AG04449 (cell line): ENCODE measurements around the gene FRMD5.

Source experiments
- CTCF ChIA-PET: fragments of 350-600 bp; formaldehyde crosslinking; extraction: SDS; loops from one replicate; lab custom pipeline; 2021; ENCODE audit warnings: antibody characterized with exemption; lab: Yijun Ruan, JAX
- POLR2A ChIA-PET: fragments of 400-600, 350-600 bp; formaldehyde crosslinking; extraction: SDS; loops from one replicate; lab custom pipeline; 2020; ENCODE audit warnings: antibody characterized with exemption, inconsistent platforms; lab: Yijun Ruan, JAX
- DNase-seq: peaks from one replicate; pipeline ENCODE4 v3.0.0-alpha.2; 2010; ENCODE audit warnings: low read depth, low spot score
- H3K4me3 ChIP-seq: 2 replicates; pipeline ENCODE4 v1.5.1; 2011; ENCODE audit warnings: low read depth, mild to moderate bottlenecking, control low read depth, low read length
- CTCF ChIP-seq: IDR thresholded peaks from one replicate; pipeline ENCODE4 v1.5.1; 2011; ENCODE audit warnings: mild to moderate bottlenecking, moderate library complexity, low read length, control low read depth, inconsistent platforms; ENCODE audit not compliant: insufficient read depth; ENCODE audit errors: missing control alignments

Gene FRMD5

GRCh38 chr15:44145495-44145894 lies 49.6 kb downstream of the FRMD5 start:
- no peak for DNase-seq

GRCh38 chr15:44144992-44145391 lies 50.1 kb downstream of the FRMD5 start:
- ChIA-PET POLR2A (no interaction called here), CTCF (no interaction called here)
- no peak for TF ChIP-seq CTCF
- no peak overlapping the region for H3K4me3 ChIP-seq
- DNase-seq = no peak

More at GRCh38 chr15:44145495-44145894, 49.6 kb downstream of the FRMD5 start:
- ChIA-PET POLR2A (no interaction called here), CTCF (no interaction called here)
- H3K4me3 ChIP-seq = no peak overlapping the region
- no peak for TF ChIP-seq CTCF

DNA sequence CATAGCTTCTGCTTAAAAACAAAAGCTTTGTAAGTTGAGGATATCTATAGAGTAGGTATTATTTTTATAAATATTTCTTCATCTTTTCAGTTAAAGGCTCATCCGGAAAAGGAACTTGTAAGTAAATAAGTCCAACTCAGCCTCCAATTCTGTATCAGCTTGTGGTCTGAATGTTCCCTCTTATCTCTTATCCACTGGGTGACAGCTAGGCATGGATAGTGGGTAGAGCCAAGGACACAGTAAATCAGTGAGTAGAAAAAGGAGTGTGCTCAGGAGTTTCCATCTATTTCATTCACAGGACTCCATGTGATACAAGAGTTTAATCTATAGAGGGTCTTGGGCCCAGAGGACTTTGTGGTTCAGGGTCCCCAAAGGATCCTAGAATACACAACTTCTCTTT lies 50.9 kb downstream of the FRMD5 start:
- ChIA-PET POLR2A (no interaction called here), CTCF (interaction anchor here (0.9 to 1.2 kb wide), 2 partner anchors 15 to 241 kb away, joined by 3 read pairs; no protein-coding TSS in a partner anchor)
- TF ChIP-seq CTCF = no peak
- H3K4me3 ChIP-seq = no peak overlapping the region
- no peak for DNase-seq

DNA sequence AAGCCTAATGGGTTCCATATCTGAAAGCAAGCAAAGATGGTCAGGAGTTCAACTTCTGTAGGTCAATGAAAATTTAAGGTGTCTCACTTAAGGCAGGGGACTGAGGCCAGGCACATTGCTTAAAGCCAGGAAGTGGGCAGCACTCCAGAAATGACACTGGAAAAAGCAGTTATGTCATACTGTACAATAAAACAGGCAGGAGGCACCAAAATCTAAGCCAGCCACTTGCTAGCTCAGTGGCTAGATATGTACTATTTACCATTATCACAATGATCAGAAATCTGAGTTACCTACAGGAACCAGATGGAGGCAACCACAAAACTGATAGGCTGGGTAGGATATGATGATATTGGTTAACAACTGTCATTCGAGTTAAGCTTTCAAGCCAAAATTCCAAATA lies 57.3 kb downstream of the FRMD5 start:
- ChIA-PET CTCF (no interaction called here), POLR2A (no interaction called here)
- DNase-seq = no peak
- no peak overlapping the region for H3K4me3 ChIP-seq
- no peak for TF ChIP-seq CTCF

- no peak for DNase-seq
- no peak for TF ChIP-seq CTCF
- CTCF ChIA-PET = interaction anchor here (0.8 to 1.4 kb wide), 2 partner anchors 19 to 70 kb away, joined by 3 read pairs; no protein-coding TSS in a partner anchor
- POLR2A ChIA-PET = no interaction called here
- H3K4me3 ChIP-seq = no peak overlapping the region
Observed at GRCh38 chr15:44136991-44137477, 58.0 kb downstream of the FRMD5 start.

- no peak overlapping the region for H3K4me3 ChIP-seq
- POLR2A ChIA-PET = no interaction called here
- CTCF ChIA-PET = no interaction called here
- no peak for TF ChIP-seq CTCF
- no peak for DNase-seq
Observed at GRCh38 chr15:44132057-44132456, 63.0 kb downstream of the FRMD5 start.
